NB4 (cell line): ENCODE measurements around the gene PDLIM7.

Experiments used
- CTCF ChIP-seq: IDR thresholded peaks from one replicate; pipeline ENCODE4 v1.5.1; 2012; ENCODE audit warnings: low read depth, low read length
- MYC ChIP-seq: IDR thresholded peaks from 2 replicates; pipeline ENCODE4 v1.6.1; 2011; ENCODE audit warnings: low read depth, low read length
- POLR2A ChIP-seq: IDR thresholded peaks from 2 replicates; pipeline ENCODE4 v1.6.1; 2011; ENCODE audit warnings: mild to moderate bottlenecking; ENCODE audit not compliant: insufficient read length; ENCODE audit errors: extremely low read depth
- TF ChIP-seq, protein P1 (sequence below): IDR thresholded peaks from 2 replicates; pipeline ENCODE4 v1.6.1; 2011; ENCODE audit warnings: low read depth, low read length

DNA sequence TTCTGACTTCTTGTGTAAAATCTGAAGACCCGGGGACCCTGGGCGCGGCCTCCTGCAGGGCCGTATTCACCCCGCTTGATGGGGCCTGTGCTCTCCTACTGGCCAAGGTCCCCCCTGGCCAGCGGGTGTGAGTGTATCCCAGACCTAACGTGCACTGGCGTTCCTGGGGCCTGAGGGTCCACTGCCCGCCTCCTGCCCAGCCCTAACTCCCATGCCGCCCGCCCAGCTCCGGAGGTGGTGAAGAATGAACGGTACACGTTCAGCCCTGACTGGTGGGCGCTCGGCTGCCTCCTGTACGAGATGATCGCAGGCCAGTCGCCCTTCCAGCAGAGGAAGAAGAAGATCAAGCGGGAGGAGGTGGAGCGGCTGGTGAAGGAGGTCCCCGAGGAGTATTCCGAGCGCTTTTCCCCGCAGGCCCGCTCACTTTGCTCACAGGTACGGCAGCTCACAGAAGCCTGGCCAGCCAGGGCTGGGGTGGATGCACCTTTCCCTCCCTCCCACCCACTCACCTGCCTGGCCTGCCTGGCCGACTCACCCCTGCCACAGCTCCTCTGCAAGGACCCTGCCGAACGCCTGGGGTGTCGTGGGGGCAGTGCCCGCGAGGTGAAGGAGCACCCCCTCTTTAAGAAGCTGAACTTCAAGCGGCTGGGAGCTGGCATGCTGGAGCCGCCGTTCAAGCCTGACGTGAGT, 61.4 kb downstream of the PDLIM7 start:
- no peak for TF ChIP-seq CTCF
- no peak for TF ChIP-seq POLR2A
- TF ChIP-seq, protein P1, sequence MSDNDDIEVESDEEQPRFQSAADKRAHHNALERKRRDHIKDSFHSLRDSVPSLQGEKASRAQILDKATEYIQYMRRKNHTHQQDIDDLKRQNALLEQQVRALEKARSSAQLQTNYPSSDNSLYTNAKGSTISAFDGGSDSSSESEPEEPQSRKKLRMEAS = no peak
- no peak for TF ChIP-seq MYC
